ENCODE data around the gene FHAD1.
"Not testable (repeated sequence)": the region's sequence is repeated elsewhere in the genome, so short reads cannot be mapped to it uniquely, and the experiment has no call there.

Gene FHAD1

GRCh38 chr1:15287035-15287979, 40.3 kb downstream of the FHAD1 start:
- Histone ChIP-seq H3K9me3 (ENCODE audit: control insufficient read depth, insufficient read depth, low read length) (no peaks in the 10 kb centered on the region), H3K4me1 (ENCODE audit: control insufficient read depth, insufficient read depth, low read length) (no peaks in the 10 kb centered on the region), H3K27me3 (ENCODE audit: control insufficient read depth, insufficient read depth, low read length) (no peaks in the 10 kb centered on the region), H3K9ac (ENCODE audit: low read depth, low read length) (no peak overlapping the region), H3K4me3 (ENCODE audit: low read depth, low read length) (no peak overlapping the region), H3K36me3 (ENCODE audit: control insufficient read depth, insufficient read depth, low read length) (no peaks in the 10 kb centered on the region)

GRCh38 chr1:15288173-15288926, 41.3 kb downstream of the FHAD1 start:
- no peak overlapping the region for H3K4me3 ChIP-seq (ENCODE audit: low read depth, low read length)
- no peaks in the 10 kb centered on the region for H3K9me3 ChIP-seq (ENCODE audit: control insufficient read depth, insufficient read depth, low read length)
- no peaks in the 10 kb centered on the region for H3K36me3 ChIP-seq (ENCODE audit: control insufficient read depth, insufficient read depth, low read length)
- H3K4me1 ChIP-seq (ENCODE audit: control insufficient read depth, insufficient read depth, low read length): no peaks in the 10 kb centered on the region
- no peaks in the 10 kb centered on the region for H3K27me3 ChIP-seq (ENCODE audit: control insufficient read depth, insufficient read depth, low read length)
- no peak overlapping the region for H3K9ac ChIP-seq (ENCODE audit: low read depth, low read length)

- H3K36me3 ChIP-seq (ENCODE audit: control insufficient read depth, insufficient read depth, low read length): no peaks in the 10 kb centered on the region
- no peaks in the 10 kb centered on the region for H3K4me1 ChIP-seq (ENCODE audit: control insufficient read depth, insufficient read depth, low read length)
- no peak overlapping the region for H3K4me3 ChIP-seq (ENCODE audit: low read depth, low read length)
- no peak overlapping the region for H3K9ac ChIP-seq (ENCODE audit: low read depth, low read length)
- H3K27me3 ChIP-seq (ENCODE audit: control insufficient read depth, insufficient read depth, low read length): no peaks in the 10 kb centered on the region
- no peaks in the 10 kb centered on the region for H3K9me3 ChIP-seq (ENCODE audit: control insufficient read depth, insufficient read depth, low read length)
These were observed 42.2 kb downstream of the FHAD1 start for GRCh38 chr1:15289251-15289651.

GRCh38 chr1:15290382-15290781, 43.4 kb downstream of the FHAD1 start:
- H3K4me3 ChIP-seq (ENCODE audit: low read depth, low read length): no peak overlapping the region

DNA sequence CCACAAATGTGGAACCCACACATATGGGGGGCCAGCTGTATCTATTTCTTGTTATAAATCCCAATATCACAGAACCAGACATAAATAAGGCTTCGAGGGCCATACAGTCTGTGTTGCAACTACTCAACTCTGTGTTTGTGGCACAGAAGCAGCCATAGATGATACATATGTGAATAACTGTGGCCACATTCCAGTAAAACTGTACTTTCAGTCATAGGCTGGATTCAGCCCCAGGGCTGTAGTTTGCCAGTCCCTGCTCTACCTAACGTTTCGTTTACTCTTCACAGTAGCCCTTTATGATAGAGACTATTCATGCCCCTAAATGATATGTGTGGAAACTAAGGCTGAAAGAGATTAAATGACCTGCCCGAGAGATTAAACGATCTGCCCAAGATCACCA, 48.7 kb downstream of the FHAD1 start:
- Histone ChIP-seq H3K9ac (ENCODE audit: low read depth, low read length) (no peak overlapping the region), H3K9me3 (ENCODE audit: control insufficient read depth, insufficient read depth, low read length) (no peaks in the 10 kb centered on the region), H3K4me3 (ENCODE audit: low read depth, low read length) (no peak overlapping the region), H3K4me1 (ENCODE audit: control insufficient read depth, insufficient read depth, low read length) (no peaks in the 10 kb centered on the region), H3K27me3 (ENCODE audit: control insufficient read depth, insufficient read depth, low read length) (no peaks in the 10 kb centered on the region), H3K36me3 (ENCODE audit: control insufficient read depth, insufficient read depth, low read length) (no peaks in the 10 kb centered on the region)

More at GRCh38 chr1:15290382-15290781, 43.4 kb downstream of the FHAD1 start:
- Histone ChIP-seq H3K36me3 (ENCODE audit: control insufficient read depth, insufficient read depth, low read length) (no peaks in the 10 kb centered on the region), H3K9ac (ENCODE audit: low read depth, low read length) (no peak overlapping the region), H3K4me1 (ENCODE audit: control insufficient read depth, insufficient read depth, low read length) (no peaks in the 10 kb centered on the region), H3K27me3 (ENCODE audit: control insufficient read depth, insufficient read depth, low read length) (no peaks in the 10 kb centered on the region), H3K9me3 (ENCODE audit: control insufficient read depth, insufficient read depth, low read length) (no peaks in the 10 kb centered on the region)

GRCh38 chr1:15296585-15297321, 49.7 kb downstream of the FHAD1 start:
- Histone ChIP-seq H3K9ac (ENCODE audit: low read depth, low read length) (no peak overlapping the region), H3K4me3 (ENCODE audit: low read depth, low read length) (no peak overlapping the region), H3K4me1 (ENCODE audit: control insufficient read depth, insufficient read depth, low read length) (no peaks in the 10 kb centered on the region), H3K36me3 (ENCODE audit: control insufficient read depth, insufficient read depth, low read length) (no peaks in the 10 kb centered on the region), H3K27me3 (ENCODE audit: control insufficient read depth, insufficient read depth, low read length) (no peaks in the 10 kb centered on the region), H3K9me3 (ENCODE audit: control insufficient read depth, insufficient read depth, low read length) (no peaks in the 10 kb centered on the region)

DNA sequence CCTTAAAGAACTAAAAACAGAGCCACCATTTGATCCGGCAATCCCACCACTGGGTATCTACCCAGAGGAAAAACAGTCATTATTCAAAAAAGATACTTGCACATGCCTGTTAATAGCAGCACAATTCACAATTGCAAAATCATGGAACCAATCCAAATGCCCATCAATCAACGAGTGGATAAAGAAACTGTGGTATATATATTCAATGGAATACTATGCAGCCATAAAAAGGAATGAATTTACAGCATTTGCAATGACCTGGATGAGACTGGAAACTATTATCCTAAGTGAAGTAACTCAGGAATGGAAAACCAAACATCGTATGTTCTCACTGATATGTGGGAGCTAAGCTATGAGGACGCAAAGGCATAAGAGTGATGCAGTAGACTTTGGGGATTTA, 51.0 kb downstream of the FHAD1 start:
- not testable (repeated sequence) for H3K4me1 ChIP-seq (ENCODE audit: control insufficient read depth, insufficient read depth, low read length); H3K36me3 ChIP-seq (ENCODE audit: control insufficient read depth, insufficient read depth, low read length); H3K9me3 ChIP-seq (ENCODE audit: control insufficient read depth, insufficient read depth, low read length); H3K9ac ChIP-seq (ENCODE audit: low read depth, low read length); H3K4me3 ChIP-seq (ENCODE audit: low read depth, low read length); H3K27me3 ChIP-seq (ENCODE audit: control insufficient read depth, insufficient read depth, low read length)

DNA sequence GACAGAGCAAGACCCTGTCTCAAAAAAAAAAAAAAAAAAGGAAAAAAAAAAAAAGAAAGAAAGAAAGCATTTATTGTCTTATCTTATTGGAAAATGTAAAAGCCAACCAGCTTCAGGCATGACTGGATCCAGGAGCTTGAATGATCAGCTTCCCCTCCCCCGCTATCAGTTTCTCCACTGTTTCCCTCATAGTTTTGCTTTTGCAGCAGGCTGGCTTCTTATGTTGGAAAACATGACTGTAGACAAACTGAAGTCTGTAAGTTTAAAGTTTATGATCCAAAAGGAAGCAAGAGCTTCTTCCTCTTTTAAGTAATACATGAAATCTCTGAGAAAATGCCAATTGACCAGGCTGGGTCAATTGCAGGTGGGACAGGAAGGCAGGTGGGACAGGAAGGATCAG, 52.2 kb downstream of the FHAD1 start:
- Histone ChIP-seq H3K27me3 (ENCODE audit: control insufficient read depth, insufficient read depth, low read length) (no peaks in the 10 kb centered on the region), H3K4me1 (ENCODE audit: control insufficient read depth, insufficient read depth, low read length) (no peaks in the 10 kb centered on the region), H3K9me3 (ENCODE audit: control insufficient read depth, insufficient read depth, low read length) (no peaks in the 10 kb centered on the region), H3K36me3 (ENCODE audit: control insufficient read depth, insufficient read depth, low read length) (no peaks in the 10 kb centered on the region), H3K4me3 (ENCODE audit: low read depth, low read length) (no peak overlapping the region), H3K9ac (ENCODE audit: low read depth, low read length) (no peak overlapping the region)

- H3K36me3 ChIP-seq (ENCODE audit: control insufficient read depth, insufficient read depth, low read length): no peaks in the 10 kb centered on the region
These were observed 52.8 kb downstream of the FHAD1 start for GRCh38 chr1:15299806-15300205.

DNA sequence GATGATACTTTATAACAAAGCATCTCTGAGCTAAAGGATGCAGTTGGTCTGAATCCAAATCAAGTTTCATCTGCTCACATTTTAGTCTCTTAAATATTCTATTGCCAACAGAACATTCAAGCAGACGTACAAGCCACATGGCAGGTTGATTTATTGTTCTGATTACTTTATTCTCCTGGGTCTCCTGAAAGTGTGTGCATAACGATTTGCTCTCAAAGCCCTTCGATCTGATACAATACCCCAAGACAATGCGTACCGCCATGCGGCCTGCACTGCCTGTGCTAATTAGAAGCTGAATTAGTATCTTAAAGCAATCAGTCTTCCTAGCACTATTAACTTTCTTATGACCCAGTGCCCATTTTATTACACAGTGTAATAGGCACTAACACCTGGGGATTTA, 56.9 kb downstream of the FHAD1 start:
- Histone ChIP-seq H3K9me3 (ENCODE audit: control insufficient read depth, insufficient read depth, low read length) (no peaks in the 10 kb centered on the region), H3K27me3 (ENCODE audit: control insufficient read depth, insufficient read depth, low read length) (no peaks in the 10 kb centered on the region), H3K9ac (ENCODE audit: low read depth, low read length) (no peak overlapping the region), H3K4me1 (ENCODE audit: control insufficient read depth, insufficient read depth, low read length) (no peaks in the 10 kb centered on the region), H3K36me3 (ENCODE audit: control insufficient read depth, insufficient read depth, low read length) (no peaks in the 10 kb centered on the region), H3K4me3 (ENCODE audit: low read depth, low read length) (no peak overlapping the region)

More at GRCh38 chr1:15299806-15300205, 52.8 kb downstream of the FHAD1 start:
- Histone ChIP-seq H3K4me1 (ENCODE audit: control insufficient read depth, insufficient read depth, low read length) (no peaks in the 10 kb centered on the region), H3K4me3 (ENCODE audit: low read depth, low read length) (no peak overlapping the region), H3K9me3 (ENCODE audit: control insufficient read depth, insufficient read depth, low read length) (no peaks in the 10 kb centered on the region), H3K9ac (ENCODE audit: low read depth, low read length) (no peak overlapping the region), H3K27me3 (ENCODE audit: control insufficient read depth, insufficient read depth, low read length) (no peaks in the 10 kb centered on the region)

DNA sequence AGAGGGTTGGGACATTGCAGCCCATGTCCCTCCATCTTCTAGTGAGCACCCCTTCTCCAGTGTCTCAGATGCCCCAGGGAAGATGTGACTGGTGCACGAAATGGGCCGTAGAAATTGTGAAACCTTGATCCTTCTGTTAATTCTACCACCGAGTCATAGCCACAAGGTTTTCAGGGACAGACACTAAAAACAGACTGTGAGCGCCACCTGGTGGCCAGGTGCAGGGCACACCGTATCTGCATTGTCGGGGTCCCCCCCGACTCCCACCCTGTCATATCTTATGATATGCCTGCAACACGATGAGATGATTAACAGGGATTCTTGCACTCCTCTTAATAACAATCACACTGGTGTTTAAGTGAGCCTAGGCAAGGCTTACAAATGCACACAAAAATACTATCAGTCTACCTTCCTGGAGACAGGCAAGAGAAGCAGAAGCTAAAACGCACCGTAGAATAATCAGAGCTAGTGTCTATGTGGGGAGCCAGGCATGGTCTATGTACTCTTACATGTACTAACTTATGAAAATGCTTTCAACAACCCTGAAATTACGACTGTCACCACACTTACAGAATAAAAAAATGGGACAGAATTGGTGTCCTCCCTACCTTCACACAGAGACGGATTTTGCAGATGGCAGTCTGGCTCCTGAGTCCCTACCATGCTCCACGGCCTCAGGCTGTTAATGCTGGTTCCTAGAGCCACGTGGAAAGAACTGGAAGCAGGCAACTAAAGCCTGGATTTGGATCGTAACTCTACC, 57.9 kb downstream of the FHAD1 start:
- no peak overlapping the region for H3K4me3 ChIP-seq (ENCODE audit: low read depth, low read length)
- no peak overlapping the region for H3K9ac ChIP-seq (ENCODE audit: low read depth, low read length)

More for the DNA sequence above, 57.9 kb downstream of the FHAD1 start:
- H3K4me1 ChIP-seq (ENCODE audit: control insufficient read depth, insufficient read depth, low read length): no peaks in the 10 kb centered on the region
- no peaks in the 10 kb centered on the region for H3K27me3 ChIP-seq (ENCODE audit: control insufficient read depth, insufficient read depth, low read length)
- H3K36me3 ChIP-seq (ENCODE audit: control insufficient read depth, insufficient read depth, low read length): no peaks in the 10 kb centered on the region
- no peaks in the 10 kb centered on the region for H3K9me3 ChIP-seq (ENCODE audit: control insufficient read depth, insufficient read depth, low read length)
